Activated CD8-positive, alpha-beta memory T cell treated with anti-CD3 and anti-CD28 coated beads, Interleukin-2, amount 50 U/mL, for 48 hours (primary cell): Measurements from ENCODE around the gene TSC2.

Experiments
- DNase-seq: peaks from one replicate; pipeline ENCODE4 v3.0.0-alpha.2; 2020

Gene TSC2

DNA sequence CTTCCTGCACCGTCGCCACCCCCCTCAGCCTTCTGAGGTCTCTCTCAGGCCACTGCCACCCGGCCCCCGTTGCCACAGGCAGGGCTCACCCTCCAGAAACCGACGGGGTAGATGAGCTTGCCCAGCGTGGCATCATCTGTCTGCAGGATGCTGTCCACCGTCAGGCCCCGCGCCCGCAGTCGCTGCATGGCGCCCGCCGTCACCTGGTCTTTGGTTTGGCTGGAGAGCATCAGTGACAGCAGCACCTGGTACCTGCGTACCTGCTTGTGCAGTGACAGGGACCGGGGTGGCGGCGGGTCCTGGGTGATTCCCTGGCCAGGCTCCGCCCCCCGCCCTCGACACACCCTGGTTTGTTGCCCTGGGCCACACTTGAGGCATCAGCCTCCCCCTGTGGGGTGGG, 3.2 kb upstream of the TSC2 start:
- DNase-seq: no peak

DNA sequence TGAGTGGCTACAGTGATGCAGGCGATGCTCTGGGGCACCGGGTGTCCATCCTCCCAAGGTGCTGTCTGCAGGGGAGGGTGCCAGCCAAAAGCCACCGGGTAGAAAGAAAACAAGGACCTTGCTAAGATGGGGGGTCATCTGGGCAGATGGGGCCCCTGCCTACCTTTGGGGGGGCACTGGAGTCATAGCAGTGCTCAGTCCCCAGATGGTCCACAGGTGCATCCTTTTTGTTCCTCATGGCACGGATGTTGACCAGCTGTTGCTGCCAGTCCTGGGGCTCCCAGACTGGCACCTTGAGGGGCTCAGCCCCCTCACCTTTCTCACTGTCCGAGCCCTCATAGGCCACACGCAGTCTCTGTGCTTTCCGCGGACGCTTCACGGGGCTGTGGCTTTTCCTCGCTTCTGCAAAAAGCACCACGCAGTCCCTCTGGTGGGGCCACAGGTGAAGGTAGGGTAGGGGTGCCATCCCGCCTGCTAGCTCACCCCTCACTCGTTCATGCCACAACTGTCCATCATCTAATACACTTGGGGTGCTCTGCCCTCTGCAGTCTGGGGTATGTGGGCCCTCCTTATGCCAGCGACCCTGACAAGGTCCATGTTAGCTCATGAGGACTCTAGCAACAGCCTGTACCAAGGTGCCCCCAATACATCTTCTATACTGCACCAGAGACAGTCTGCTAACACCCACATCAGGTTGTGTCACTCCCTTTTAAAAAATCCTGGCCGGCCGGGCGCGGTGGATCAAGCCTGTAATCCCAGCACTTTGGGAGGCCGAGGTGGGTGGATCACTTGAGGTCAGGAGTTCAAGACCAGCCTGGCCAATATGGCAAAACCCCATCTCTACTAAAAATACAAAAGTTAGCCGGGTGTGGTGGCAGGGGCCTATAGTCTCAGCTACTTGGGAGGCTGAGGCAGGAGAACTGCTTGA, 1.6 kb upstream of the TSC2 start:
- DNase-seq: no peak

DNA sequence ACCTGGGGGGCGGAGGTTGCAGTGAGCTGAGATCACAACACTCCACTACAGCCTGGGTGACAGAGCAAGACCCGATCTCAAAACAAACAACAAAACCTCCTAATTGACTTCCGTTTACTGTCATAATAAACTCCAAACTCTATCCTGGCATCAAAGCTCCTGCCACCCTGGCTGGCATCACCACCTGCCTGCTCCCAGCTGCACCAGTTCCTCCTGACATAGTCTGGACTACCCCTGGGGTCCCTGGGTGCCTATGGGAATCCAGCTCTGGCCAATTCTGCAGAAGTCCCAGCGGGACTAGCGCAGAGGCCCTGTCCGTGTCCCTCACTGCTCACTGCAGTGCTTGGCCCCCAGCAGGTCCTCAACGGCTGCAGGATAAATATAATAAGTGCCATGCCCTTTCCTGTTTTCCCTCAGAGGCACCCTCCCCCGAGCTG, 874 bp upstream of the TSC2 start:
- no peak for DNase-seq

DNA sequence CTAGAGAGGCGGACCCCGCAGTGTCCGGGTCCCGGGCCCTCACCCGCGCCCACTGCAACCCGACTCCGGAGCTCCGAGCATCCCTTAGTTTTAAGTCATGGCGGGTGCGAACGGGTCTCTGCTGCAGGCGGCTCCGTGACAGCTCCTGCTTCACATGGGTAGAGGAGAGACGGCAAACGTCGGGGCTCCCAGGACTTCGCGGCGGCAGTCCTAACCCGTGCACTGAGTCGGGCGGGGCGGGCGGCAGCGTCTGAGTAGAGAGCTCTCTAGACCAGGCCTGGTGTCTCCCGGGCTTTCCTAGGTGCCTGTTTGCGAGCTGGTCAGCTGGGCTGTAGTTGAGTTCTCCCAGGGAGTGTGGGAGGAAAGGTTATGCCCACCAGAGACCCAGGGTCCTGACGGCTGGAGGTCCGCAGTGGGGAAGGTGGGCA, 345 bp downstream of the TSC2 start:
- DNase-seq: no peak

DNA sequence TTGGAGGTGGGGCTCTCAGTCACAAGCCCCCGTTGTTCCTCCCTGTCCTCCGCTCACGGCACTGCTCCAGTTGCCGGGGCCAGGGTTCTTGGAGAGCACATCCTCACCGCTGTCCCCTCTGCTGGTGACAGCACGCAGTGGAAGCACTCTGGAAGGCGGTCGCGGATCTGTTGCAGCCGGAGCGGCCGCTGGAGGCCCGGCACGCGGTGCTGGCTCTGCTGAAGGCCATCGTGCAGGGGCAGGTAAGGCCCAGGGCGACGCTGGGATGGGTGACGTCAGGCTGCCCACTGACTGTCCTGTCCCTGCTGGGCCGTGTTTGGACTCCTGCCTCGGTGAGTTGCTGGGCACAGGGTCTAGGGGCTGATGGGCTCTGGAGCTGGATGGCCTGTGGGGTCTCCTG, 5.4 kb downstream of the TSC2 start:
- no peak for DNase-seq

DNA sequence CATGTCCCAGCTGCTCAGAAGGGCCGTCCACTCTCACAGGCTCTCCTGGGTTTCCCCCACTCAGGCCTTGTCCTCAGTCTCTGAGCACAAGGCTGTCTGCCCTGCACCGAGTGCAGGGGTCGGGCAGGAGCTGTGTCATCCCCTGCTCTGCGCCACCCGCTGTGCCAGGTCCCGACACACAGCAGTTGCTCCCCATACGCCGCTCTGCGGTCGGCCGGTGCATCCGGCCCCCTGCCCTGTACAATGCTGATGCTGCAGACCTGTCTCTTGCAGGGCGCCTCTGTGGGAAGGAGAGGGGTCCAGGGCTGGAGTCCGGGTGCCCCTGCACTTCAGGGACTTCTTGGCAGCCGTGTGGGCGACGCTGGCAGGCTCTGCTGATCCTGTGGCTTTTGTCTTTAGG, 6.1 kb downstream of the TSC2 start:
- no peak for DNase-seq

DNA sequence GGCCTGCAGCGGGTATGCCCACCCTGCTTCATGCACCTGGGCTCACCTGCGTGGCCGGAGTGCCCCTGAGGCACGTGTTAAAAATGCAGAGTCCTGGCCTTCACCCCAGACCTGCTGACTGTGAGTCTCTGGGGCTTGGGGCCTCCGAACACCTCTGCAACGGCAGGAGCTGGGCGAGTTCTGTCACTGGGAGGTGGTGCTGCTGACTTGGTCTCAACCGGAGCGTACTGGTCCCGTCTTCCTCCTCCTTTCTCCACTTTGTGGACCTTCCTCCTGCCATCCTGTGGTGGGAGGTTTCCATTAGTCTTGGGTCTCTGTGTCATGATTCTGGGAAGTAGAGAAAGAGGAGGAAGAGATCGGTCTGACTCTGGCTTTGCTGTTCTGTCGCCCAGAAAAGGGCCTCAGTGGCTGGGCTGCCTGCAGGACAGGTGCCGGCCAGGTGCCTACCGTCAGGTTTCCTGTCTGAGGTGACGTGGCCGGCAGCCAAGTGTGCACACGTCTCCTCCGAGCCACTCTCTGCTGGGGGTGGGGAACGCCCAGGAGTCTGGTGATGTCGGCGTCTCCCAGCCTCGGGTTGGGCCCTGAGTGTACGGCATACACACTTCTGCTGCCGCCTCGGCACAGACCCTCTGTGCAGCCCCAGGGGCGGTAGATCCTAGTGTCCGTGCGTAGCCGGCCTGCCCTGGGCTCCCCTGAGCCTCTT, 6.9 kb downstream of the TSC2 start:
- no peak for DNase-seq

DNA sequence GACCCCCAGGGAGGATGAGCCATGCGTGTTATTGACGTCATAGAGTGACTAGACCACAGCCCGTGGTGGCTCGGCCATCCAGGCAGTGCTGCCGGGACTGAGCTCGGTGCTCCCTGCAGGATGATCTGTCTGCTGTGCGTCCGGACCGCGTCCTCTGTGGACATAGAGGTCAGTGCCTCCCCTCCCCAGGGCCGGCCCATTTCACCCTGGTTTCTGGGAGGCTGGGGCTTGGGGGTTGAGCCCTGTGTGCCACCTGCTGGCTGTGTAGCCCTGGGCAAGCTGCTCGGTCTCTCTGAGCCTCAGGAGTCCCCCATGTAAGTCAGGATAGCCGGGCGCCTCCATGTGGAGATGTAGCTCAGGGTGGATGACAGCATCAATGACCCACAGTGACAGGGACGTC, 8.3 kb downstream of the TSC2 start:
- DNase-seq: no peak

DNA sequence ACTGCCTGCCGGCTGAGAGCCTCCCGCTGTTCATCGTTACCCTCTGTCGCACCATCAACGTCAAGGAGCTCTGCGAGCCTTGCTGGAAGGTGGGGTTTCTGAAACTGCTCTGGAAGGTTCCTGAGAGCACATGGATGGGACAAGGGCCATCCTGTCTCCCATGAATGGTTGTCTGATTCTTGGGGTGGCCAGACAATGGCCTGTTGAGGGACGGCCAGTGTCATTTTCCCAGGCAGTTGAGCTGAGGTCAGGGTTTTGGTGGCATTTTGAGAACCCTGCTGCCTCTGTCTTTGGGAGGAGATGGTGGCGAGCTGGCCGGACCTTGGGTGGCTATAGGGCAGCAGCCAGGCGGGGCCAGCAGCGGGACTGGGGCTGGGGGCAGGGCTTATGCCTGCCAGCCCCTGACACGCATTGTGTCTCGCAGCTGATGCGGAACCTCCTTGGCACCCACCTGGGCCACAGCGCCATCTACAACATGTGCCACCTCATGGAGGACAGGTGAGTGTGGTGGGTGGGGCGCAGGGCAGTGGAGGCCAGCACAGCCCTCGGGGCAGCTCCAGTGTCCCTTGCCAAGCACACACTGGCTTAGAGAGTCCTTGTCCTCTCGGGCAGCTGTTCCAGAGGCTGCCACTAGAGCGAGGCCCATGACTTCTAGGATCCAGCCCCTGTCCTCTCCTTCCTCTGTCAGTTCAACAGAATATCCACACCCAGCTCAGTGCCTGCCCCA, 9.1 kb downstream of the TSC2 start:
- DNase-seq: no peak

DNA sequence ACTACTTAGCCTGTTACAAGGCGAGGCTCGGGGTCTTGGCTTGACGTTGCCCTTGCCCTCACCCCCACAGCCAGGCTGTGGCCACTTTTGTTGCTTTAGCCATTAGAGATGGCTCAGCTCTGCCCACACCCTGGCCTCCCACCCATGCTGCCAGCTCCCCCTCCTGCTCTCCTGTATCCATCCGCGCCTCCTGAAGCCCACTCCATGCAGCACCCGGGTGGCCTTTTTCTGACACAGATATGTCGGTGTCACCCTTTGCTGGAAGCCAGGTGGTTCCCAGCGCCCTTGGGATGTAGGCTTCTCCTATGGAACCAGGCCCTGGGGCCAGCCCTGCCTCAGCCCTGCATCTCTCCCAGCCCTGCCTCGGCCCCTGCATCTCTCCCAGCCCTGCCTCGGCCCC, 9.7 kb downstream of the TSC2 start:
- DNase-seq: no peak

DNA sequence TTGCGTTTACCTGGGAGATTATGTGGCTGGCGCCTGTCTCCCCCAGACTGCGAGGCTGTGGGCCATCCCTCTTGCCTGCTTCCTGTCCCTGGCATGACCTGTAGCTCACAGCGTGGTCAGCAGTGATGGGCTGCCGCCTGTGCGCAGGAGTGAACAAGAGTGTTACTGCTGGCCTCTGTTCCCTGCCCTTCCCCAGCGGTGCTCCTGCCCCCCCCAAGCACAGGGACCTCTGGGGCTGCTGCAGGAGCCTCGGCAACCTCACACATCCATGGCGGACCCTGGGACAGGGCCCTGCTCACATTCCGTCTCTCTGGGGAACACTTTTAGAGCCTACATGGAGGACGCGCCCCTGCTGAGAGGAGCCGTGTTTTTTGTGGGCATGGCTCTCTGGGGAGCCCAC, 10.6 kb downstream of the TSC2 start:
- no peak for DNase-seq

DNA sequence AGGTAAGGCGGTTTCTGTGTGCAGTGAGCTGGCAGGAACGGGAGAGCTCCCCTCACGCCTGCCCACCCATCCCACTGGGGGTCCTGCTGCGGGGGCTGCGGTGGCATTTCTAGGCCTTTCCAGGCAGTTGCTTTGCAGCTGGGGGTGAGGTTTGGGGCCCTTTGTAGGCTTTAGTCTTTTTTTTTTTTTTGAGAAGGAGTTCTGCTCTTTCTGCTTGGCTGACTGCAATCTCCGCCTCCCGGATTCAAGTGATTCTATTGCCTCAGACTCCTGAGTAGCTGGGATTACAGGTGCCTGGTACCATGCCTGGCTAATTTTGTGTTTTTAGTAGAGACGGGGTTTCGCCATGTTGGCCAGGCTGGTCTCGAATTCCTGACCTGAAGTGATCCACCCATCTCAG, 11.1 kb downstream of the TSC2 start:
- no peak for DNase-seq

DNA sequence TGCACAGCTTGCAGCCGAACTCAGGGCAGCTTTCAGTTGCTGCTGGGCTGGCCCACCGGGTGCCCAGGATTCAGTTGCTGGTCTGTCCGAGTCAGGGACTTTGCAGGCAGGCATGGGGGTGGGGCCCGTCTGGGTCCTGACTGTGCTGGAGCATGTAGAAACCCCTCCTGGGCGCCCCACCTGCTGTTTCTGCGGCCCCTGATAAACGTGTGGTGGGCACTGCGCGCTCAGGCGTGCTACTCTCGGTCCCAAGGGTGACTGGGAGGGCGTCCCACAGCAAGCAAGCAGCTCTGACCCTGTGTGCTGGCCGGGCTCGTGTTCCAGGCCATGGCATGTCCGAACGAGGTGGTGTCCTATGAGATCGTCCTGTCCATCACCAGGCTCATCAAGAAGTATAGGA, 12.6 kb downstream of the TSC2 start:
- no peak for DNase-seq

DNA sequence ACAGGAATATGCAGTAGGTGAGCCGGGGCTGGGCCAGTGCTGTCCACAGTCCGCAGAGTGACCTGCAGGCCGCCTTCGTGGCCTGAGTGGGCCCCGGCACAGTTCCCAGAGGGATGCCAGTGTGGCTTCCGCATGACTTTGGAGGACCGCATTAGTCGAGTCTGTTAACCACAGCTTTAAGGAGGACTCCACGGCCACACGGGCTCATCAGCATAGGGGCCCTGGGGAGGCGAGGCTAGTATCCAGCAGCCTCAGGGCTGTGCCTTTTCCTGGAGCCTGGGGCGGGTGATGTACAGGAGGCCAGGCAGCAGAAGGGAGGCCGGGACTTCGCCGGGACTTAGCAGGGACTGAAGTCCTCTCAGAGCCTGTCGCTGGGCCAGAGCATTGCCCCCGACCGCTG, 13.2 kb downstream of the TSC2 start:
- DNase-seq: no peak

DNA sequence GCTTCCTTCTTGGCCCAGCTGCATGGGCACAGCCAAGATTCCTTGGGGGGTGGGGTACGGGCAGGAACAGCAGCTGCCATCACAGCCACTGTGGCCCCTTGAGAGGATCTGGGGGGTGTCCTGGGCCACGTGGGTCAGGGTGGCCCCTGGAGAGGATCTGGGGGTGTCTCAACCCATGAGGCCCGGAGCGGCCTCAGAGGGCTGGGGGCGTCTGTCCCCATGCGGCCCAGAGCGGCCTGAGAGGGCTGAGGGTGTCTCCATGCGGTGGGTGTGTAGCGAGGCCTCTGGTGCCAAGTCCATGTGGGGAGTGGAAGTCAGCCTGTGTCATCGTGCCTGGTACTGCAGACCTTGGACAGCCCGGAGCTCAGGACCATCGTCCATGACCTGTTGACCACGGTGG, 13.7 kb downstream of the TSC2 start:
- no peak for DNase-seq

DNA sequence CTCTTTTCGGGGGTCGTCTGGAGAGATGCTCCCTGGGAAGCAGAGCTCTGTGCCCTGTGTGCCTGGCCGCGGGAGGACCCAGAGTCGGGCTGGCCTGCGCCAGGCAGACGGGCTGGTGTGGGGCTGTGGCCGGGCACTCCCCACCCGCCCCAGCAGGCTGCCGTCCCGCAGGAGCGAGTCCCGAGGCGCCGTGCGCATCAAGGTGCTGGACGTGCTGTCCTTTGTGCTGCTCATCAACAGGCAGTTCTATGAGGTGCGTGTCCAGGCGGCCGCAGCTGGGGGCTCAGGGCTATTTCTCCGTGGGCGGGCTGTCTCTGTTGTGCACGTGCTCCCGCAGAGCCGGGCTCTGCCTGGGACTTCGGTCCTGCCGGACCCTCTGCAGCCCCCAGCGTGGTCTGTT, 15.0 kb downstream of the TSC2 start:
- DNase-seq: no peak

DNA sequence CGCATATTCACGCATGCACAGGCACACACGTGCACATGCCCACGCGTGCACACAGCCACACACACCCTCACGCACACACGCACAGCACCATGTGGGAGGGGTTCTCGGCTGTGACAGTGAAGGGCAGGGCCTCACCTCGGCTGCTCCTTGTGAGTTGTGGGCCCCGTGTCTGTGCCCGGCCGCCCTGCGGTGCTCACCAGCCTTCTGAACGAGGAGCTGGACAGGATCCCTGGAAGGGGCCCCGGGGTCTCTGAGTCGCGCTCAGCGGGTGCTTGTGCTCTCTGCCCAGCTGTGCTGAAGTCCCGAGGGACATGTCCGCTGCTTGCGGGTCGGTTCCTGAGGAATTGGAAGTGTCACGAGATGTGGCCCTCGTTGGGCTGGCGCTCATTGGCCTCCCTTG, 16.1 kb downstream of the TSC2 start:
- no peak for DNase-seq

DNA sequence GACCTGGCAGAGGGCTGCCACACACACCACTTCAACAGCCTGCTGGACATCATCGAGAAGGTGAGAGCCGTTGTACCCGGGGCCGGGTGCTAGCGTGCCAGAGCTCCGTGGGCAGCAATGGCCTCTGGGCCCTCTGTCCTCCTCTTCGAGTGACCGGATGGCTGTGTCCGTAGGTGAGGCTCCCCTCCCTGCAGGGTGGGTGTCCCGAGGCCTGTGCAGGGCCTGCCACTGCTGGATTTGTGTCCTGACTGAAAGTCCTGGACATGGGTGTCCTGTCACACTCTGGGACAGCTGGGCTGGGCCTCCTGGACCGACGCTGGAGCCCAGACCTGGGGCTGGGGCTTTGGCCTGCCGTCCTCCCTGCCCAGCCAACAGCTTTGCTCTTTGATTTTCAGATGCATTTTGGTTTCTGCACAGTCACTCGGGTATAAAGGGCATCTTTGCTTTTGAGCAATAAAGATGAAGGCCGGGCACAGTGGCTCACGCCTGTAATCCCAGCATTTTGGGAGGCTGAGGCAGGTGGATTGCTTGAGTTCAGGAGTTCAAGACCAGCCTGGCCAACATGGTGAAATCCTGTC, 16.7 kb downstream of the TSC2 start:
- no peak for DNase-seq

DNA sequence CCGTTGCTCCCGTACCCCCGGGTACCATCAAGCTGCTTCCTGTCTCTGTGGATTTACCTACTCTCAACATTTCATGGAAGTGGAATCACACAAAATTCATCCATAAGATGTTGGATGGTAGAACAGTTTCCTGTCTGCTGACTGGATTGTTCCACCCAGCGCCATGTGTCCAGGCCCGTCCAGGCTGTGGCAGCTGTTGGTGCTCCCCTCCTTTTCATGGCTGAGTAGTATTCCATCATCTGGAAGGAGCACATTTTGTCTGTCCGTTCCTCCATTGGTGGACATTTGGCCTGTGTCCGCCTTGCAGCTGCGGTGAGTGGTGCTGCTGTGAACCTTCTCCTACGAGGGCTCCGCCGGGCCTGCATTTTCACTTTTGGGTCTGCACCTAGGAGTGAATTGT, 18.4 kb downstream of the TSC2 start:
- no peak for DNase-seq

DNA sequence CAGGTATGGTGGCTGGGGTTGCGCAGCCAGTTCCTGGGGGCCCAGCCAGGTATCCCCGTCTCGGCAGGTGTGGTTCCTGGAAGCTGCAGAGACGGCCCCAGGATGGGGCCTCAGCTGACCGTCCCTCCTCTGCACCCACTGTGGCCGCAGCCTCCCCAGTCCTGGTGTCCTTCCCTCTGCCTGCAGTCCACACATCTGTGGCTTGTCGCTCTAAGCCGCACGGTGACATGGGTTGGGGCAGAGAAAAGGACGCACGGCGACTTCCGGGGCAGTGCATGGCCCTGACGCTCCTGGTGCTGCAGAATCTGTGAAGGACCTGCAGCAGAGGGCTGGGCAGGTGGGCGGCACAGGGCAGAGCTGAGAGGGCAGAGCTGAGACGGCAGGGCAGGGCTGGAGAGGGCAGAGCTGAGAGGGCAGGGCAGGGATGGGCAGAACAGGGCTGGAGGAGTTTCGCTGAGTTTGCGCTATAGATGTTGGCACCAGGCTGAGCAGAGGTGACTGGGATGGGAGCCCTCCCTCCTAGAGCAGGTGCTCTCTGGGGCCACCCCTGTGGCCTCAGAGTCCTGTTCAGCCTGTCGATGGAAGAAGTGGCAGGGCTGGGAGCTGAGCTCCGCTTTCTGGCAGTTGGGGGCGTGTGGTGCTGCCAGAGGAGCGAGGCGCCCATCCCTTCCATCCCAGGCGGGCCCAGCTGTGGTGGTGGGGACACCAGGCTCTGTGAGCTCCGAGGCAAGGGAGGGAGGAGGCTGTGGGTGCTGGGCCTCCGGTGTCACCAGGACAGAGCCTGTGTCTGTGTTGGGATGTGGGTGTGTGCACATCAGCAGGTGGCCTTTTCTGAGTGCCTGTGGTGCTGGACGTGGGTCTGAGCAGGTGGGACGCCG, 23.0 kb downstream of the TSC2 start:
- no peak for DNase-seq

DNA sequence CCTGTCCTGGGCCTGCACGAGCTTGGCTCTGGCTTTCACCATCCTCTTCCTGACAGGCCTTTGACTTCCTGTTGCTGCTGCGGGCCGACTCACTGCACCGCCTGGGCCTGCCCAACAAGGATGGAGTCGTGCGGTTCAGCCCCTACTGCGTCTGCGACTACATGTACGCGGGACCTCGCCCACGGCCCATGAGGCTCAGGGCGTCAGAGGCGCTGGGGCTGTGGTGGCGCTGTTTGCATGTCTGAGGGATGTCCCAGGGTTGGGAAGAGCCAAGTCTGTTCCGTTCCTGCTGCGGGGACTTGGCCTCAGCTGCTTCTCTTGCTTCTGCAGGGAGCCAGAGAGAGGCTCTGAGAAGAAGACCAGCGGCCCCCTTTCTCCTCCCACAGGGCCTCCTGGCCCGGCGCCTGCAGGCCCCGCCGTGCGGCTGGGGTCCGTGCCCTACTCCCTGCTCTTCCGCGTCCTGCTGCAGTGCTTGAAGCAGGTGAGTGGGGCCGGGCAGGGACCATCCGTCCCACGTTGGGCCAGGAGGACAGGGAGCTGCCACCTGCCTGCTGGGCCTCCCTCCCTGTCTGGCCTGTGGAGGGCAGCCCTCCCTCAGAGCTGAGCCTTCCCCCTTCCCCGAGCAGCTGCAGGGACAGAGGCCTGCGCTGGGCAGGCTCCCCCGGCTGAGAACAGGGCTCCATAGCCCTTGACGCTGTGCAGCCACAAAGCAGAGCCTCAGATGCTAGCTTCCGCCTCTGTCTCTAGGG, 23.8 kb downstream of the TSC2 start:
- no peak for DNase-seq

DNA sequence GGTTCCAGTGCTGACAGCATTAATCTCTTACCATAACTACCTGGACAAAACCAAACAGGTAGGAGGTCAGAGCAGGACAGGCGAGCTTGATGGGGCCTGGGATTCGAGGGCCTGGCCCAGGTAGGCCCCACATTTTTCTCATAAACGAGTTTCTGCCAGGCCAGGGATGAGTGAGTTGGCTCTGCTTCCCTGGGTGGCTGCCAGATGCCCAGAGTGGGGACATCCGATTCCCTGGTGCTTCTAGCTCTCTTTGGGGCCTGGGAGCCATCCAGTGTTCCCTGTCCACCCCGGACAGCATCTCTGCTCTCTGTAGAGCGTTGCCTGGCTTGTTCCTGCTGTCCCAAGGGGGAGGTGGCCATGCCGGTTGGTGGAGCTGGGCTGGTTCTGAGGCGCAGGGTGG, 25.1 kb downstream of the TSC2 start:
- DNase-seq: no peak
